Measurements from ENCODE around the gene NCMAP. TPM values are rescaled to one million over a fixed set of nuclear protein-coding genes. Genes with fewer than 3 reads are reported as not detected.
"Not testable (repeated sequence)": the region's sequence is repeated elsewhere in the genome, so short reads cannot be mapped to it uniquely, and the experiment has no call there.

Gene NCMAP
- total and polyA plus RNA-seq, 7 donors = 0.51 to 1.8 (median 0.60) TPM; not detected in 4

DNA sequence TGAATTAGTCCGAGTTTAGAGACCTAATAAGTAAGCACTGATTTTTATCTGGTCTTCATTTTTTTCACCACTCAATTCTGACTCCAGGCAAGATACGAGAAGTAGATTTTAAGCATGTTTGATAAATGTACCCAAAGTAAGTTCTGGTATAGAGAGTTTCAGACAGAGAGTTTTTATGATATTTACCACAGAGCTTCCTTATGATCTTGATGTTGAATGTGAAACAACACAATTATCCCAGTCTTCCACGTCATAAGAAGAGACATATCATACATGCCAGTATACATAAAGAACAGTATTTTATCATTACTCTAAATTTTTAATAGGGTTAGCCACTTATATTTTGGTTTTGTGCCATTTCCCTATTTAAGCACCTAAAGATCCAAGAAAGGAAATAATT lies 7.8 kb upstream of the NCMAP start:
- H3K36me3 ChIP-seq = no peaks in the 10 kb centered on the region
- H3K9me3 ChIP-seq = no peaks in the 10 kb centered on the region
- H3K27me3 ChIP-seq = no peaks in the 10 kb centered on the region
- intact Hi-C loops (cut with DNase I) = no loop called here
- no peak for DNase-seq
- TF ChIP-seq, protein P1, sequence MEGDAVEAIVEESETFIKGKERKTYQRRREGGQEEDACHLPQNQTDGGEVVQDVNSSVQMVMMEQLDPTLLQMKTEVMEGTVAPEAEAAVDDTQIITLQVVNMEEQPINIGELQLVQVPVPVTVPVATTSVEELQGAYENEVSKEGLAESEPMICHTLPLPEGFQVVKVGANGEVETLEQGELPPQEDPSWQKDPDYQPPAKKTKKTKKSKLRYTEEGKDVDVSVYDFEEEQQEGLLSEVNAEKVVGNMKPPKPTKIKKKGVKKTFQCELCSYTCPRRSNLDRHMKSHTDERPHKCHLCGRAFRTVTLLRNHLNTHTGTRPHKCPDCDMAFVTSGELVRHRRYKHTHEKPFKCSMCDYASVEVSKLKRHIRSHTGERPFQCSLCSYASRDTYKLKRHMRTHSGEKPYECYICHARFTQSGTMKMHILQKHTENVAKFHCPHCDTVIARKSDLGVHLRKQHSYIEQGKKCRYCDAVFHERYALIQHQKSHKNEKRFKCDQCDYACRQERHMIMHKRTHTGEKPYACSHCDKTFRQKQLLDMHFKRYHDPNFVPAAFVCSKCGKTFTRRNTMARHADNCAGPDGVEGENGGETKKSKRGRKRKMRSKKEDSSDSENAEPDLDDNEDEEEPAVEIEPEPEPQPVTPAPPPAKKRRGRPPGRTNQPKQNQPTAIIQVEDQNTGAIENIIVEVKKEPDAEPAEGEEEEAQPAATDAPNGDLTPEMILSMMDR (IDR thresholded peaks at IDR 0.05) = no peak
- TF ChIP-seq POLR2AphosphoS5 (IDR thresholded peaks at IDR 0.05) (no peak), EP300 (IDR thresholded peaks at IDR 0.05) (no peak), POLR2A (IDR thresholded peaks at IDR 0.05) (no peak)
- H3K27ac ChIP-seq = no peak overlapping the region
- no peaks in the 10 kb centered on the region for H3K4me1 ChIP-seq
- WGBS, 2 donors = 15 to 72% methylated on average over 3 of the region's 3 CpGs
- no peak overlapping the region for H3K4me3 ChIP-seq

DNA sequence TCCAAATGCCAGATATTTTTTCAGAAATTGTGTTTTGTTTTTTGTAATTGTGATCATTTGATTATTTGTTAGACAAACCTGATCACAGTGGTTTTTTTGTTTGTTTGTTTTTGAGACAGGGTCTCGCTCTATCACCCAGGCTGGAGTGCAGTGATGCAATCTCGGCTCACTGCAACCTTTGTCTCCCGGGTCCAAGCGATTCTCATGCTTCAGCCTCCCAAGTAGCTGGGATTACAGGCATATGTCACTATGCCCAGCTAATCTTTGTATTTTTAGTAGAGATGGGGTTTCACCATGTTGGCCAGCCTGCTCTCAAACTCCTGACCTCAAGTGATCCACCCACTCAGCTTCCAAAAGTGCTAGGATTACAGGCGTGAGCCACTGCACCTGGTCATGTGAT lies 6.7 kb upstream of the NCMAP start:
- H3K4me3 ChIP-seq; H3K4me1 ChIP-seq; intact Hi-C loops (cut with DNase I); H3K36me3 ChIP-seq; H3K9me3 ChIP-seq; H3K27ac ChIP-seq; DNase-seq; H3K27me3 ChIP-seq: not testable (repeated sequence)
- WGBS, 2 donors = 71 to 74% methylated on average over 5 of the region's 5 CpGs

DNA sequence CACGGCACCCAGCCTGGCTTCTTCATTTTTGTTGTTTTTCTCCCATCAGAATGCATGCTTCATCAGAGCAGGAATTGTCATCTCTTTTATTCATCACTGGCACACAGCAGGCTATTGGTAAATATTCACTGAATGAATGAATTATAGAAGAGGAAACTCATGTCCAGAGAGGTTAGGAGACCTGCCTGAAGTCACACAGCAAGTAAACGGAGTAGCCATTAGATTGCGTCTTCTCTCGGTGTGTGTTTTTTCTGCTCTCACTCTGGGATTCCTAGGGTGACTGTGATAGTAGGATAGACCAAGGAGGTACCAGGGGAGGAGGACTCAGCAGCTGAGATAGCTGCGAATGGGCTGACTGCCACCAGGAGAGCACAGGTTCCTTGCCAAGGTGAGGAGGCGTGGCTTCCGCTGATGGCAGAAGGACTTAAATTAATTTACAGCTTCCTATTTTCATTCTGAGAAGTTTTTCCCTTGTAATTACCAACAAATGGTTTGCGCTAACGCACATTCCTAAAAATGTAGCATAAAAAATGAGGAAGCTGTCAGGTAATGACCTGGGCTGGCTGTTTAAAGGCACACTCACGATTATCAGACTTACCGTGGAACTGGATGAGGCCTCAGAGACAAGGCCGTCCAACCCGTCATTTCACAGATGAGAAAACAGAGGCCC lies 4.5 kb upstream of the NCMAP start:
- Histone ChIP-seq H3K27ac (no peak overlapping the region), H3K4me1 (peaks cover 0 to 11% (median 9%) of the 10 kb centered on the region in 4 donors), H3K36me3 (no peaks in the 10 kb centered on the region), H3K27me3 (peaks cover 10 to 32% (median 23%) of the 10 kb centered on the region in 3 donors), H3K9me3 (no peaks in the 10 kb centered on the region), H3K4me3 (no peak overlapping the region)
- TF ChIP-seq, protein P1 (IDR thresholded peaks at IDR 0.05) = no peak
- no peak for DNase-seq
- WGBS, 2 donors = 21 to 56% methylated on average over 13 of the region's 13 CpGs
- intact Hi-C loops (cut with DNase I) = no loop called here

DNA sequence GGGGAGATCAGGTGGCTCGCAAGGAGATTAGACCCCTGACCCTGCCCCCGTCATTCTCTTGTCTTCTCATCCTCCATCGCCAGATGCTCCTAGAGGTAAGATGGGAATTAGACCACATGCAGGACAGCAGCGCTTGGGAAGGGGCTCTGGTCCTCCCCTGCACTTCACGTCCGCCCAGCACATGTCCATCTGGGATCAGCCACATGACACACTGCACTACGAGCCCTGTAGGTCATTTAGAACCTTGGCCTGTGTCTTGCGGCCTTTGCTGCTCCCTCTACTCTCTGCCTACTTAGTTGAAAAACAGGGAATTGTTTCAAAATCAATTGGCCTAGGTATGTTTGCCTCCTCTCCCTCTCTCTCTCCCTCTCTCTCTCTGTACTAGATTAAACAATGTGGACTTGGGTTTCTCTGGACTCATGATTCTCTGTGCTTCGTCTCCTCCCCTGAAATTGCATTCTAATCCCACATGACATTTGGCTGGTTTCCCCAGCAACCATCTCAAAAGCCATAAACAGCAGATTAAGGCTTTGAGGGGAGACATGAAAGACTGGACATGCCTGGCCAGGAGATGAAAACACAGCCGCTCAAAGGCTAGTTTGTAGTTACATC lies 3.8 kb upstream of the NCMAP start:
- no peak for DNase-seq
- Histone ChIP-seq H3K4me3 (no peak overlapping the region), H3K27ac (no peak overlapping the region), H3K36me3 (no peaks in the 10 kb centered on the region), H3K27me3 (peaks cover 14 to 38% (median 29%) of the 10 kb centered on the region in 3 donors), H3K9me3 (no peaks in the 10 kb centered on the region), H3K4me1 (peaks cover 0 to 11% (median 9%) of the 10 kb centered on the region in 4 donors)
- WGBS, 2 donors = 58 to 76% methylated on average over 10 of the region's 10 CpGs
- TF ChIP-seq EP300 (IDR thresholded peaks at IDR 0.05) = no peak
- TF ChIP-seq, protein P1 (IDR thresholded peaks at IDR 0.05) = no peak
- TF ChIP-seq POLR2A (IDR thresholded peaks at IDR 0.05) = no peak
- TF ChIP-seq POLR2AphosphoS5 (IDR thresholded peaks at IDR 0.05) = no peak
- intact Hi-C loops (cut with DNase I) = no loop called here

DNA sequence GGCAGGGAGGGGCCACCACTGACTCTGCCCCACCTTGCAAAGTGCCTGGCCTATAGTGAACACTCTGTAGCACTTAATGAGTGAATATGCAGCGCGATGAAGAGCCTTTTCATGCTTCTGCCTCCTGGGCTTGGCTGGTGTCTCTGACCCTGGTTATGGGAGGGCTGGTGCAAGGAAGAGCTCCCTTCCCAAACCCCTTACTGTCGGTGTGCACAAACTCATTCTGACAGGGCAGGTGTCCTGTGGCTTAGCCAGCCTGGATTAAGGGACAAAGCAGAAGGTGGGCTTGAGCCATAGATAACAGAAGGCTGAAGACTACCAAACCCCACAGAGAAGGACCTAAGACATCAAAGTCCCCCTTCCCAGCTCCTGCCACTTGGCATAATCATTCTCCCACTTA lies 2.0 kb upstream of the NCMAP start:
- 90 to 93% methylated on average over 3 of the region's 3 CpGs for WGBS, 2 donors
- no peak overlapping the region for H3K27ac ChIP-seq
- peaks cover 24 to 57% (median 30%) of the 10 kb centered on the region in 3 donors for H3K27me3 ChIP-seq
- H3K36me3 ChIP-seq = no peaks in the 10 kb centered on the region
- no peak overlapping the region for H3K4me3 ChIP-seq
- H3K4me1 ChIP-seq = peaks cover 0 to 11% (median 9%) of the 10 kb centered on the region in 4 donors
- intact Hi-C loops (cut with DNase I) = no loop called here
- TF ChIP-seq POLR2A (IDR thresholded peaks at IDR 0.05) (no peak), POLR2AphosphoS5 (IDR thresholded peaks at IDR 0.05) (no peak), EP300 (IDR thresholded peaks at IDR 0.05) (no peak)
- TF ChIP-seq, protein P1 (IDR thresholded peaks at IDR 0.05) = no peak
- DNase-seq = no peak
- no peaks in the 10 kb centered on the region for H3K9me3 ChIP-seq

Data from sigmoid colon (tissue), 7 donors.